K562 (cell line): ENCODE data around the gene CCDC9B.

Experiments used
- DACH1 ChIP-seq: fragments of 450-650 bp; IDR thresholded peaks from 2 replicates; pipeline ENCODE4 v1.6.1; 2018; ENCODE audit not compliant: partially characterized antibody
- FOXK2 ChIP-seq, 2 experiments: fragments of 450-650 bp; IDR thresholded peaks in 1 of 2; conservative IDR thresholded peaks in 1 of 2; 2 replicates each; pipeline ENCODE4 v1.6.1; 2016; ENCODE audit warnings: low read depth in 2 of 2, mild to moderate bottlenecking in 1 of 2
- HNRNPL ChIP-seq: fragments of 200-400 bp; formaldehyde crosslinking; IDR thresholded peaks from 2 replicates; pipeline ENCODE4 v1.6.1; 2017; ENCODE audit warnings: low read depth, mild to moderate bottlenecking, low read length
- MXI1 ChIP-seq: IDR thresholded peaks from 2 replicates; pipeline ENCODE4 v1.6.1; 2011; ENCODE audit warnings: low read depth, mild to moderate bottlenecking, improper control_type of control experiment, low read length
- NFIC ChIP-seq: fragments of 450-650 bp; IDR thresholded peaks from 2 replicates; pipeline ENCODE4 v1.6.1; 2017; ENCODE audit warnings: mild to moderate bottlenecking, inconsistent platforms
- SIRT6 ChIP-seq: IDR thresholded peaks from one replicate; pipeline ENCODE4 v1.6.1; 2012; ENCODE audit warnings: low read depth, mild to moderate bottlenecking, control low read depth, inconsistent platforms, low read length, moderate library complexity
- SRSF1 ChIP-seq: fragments of 200-400 bp; formaldehyde crosslinking; IDR thresholded peaks from 2 replicates; pipeline ENCODE4 v1.6.1; 2017; ENCODE audit warnings: mild to moderate bottlenecking, low read depth, low read length, moderate library complexity
- ZBTB8A ChIP-seq: fragments of 450-650 bp; IDR thresholded peaks from 2 replicates; pipeline ENCODE4 v1.6.1; 2018; ENCODE audit warnings: mild to moderate bottlenecking, moderate library complexity; ENCODE audit not compliant: partially characterized antibody
- ZNF431 ChIP-seq: sonication (generic); formaldehyde crosslinking; IDR thresholded peaks from 2 replicates; pipeline ENCODE4 v1.8.0; 2022; ENCODE audit warnings: mild to moderate bottlenecking, missing genetic modification reagents
- TF ChIP-seq, protein P1 (sequence below), 3 experiments: IDR thresholded peaks in 2 of 3; conservative IDR thresholded peaks in 1 of 3; 2 replicates each; pipeline ENCODE4 v1.5.1; 2011 to 2012; ENCODE audit warnings: low read length in 3 of 3, mild to moderate bottlenecking in 3 of 3, control low read depth in 2 of 3, improper control_type of control experiment in 1 of 3, inconsistent platforms in 1 of 3, low read depth in 1 of 3, mixed read lengths in 1 of 3, moderate library complexity in 1 of 3; ENCODE audit not compliant: insufficient read depth in 2 of 3
- TF ChIP-seq, protein P2 (sequence below), 2 experiments: fragments of 450-650 bp in 1 of 2; IDR thresholded peaks; 2 replicates each; pipeline ENCODE4 v1.6.1; 2011 to 2017; ENCODE audit warnings: low read depth in 2 of 2, antibody characterized with exemption in 1 of 2, borderline replicate concordance in 1 of 2, low read length in 1 of 2, mild to moderate bottlenecking in 1 of 2, mixed read lengths in 1 of 2; ENCODE audit not compliant: control insufficient read depth in 1 of 2

DNA sequence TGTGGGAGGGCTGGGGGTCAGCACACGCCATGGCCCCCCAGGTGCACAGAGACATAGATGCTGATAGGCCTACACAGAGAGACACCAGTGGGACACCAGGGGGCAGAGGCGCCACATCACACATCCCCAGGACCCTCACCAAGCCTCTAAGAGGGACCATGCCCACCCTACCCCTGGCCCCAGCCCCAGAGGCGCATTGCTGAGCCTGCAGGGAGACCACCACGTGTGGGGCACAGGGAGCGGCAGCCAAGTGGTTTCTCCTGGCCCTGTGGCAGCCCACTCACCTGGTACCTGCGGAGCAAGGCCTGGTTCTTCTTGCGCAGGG is 1.2 kb downstream of the CCDC9B start:
- TF ChIP-seq, protein P1, sequence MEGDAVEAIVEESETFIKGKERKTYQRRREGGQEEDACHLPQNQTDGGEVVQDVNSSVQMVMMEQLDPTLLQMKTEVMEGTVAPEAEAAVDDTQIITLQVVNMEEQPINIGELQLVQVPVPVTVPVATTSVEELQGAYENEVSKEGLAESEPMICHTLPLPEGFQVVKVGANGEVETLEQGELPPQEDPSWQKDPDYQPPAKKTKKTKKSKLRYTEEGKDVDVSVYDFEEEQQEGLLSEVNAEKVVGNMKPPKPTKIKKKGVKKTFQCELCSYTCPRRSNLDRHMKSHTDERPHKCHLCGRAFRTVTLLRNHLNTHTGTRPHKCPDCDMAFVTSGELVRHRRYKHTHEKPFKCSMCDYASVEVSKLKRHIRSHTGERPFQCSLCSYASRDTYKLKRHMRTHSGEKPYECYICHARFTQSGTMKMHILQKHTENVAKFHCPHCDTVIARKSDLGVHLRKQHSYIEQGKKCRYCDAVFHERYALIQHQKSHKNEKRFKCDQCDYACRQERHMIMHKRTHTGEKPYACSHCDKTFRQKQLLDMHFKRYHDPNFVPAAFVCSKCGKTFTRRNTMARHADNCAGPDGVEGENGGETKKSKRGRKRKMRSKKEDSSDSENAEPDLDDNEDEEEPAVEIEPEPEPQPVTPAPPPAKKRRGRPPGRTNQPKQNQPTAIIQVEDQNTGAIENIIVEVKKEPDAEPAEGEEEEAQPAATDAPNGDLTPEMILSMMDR (IDR thresholded peaks at IDR 0.05 in 2 of 3, conservative IDR thresholded peaks at IDR 0.05 in 1 of 3; ENCODE audit: insufficient read depth in 2 of 3, low read depth in 1 of 3, low read length in 3 of 3), result peak in 1 of 3 experiments; percentile 8; a peak in 1 of 6 replicates
- TF ChIP-seq ZBTB8A, result no peak
- no peak for TF ChIP-seq SRSF1
- no peak for TF ChIP-seq HNRNPL
- no peak for TF ChIP-seq DACH1
- TF ChIP-seq SIRT6, result no peak
- TF ChIP-seq MXI1, result no peak
- TF ChIP-seq, protein P2, sequence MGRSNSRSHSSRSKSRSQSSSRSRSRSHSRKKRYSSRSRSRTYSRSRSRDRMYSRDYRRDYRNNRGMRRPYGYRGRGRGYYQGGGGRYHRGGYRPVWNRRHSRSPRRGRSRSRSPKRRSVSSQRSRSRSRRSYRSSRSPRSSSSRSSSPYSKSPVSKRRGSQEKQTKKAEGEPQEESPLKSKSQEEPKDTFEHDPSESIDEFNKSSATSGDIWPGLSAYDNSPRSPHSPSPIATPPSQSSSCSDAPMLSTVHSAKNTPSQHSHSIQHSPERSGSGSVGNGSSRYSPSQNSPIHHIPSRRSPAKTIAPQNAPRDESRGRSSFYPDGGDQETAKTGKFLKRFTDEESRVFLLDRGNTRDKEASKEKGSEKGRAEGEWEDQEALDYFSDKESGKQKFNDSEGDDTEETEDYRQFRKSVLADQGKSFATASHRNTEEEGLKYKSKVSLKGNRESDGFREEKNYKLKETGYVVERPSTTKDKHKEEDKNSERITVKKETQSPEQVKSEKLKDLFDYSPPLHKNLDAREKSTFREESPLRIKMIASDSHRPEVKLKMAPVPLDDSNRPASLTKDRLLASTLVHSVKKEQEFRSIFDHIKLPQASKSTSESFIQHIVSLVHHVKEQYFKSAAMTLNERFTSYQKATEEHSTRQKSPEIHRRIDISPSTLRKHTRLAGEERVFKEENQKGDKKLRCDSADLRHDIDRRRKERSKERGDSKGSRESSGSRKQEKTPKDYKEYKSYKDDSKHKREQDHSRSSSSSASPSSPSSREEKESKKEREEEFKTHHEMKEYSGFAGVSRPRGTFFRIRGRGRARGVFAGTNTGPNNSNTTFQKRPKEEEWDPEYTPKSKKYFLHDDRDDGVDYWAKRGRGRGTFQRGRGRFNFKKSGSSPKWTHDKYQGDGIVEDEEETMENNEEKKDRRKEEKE (IDR thresholded peaks at IDR 0.05; ENCODE audit: borderline replicate concordance in 1 of 2, control insufficient read depth in 1 of 2, low read depth in 2 of 2, low read length in 1 of 2), result no peak
- no peak for TF ChIP-seq NFIC
- TF ChIP-seq ZNF431, result no peak
- TF ChIP-seq FOXK2 (conservative IDR thresholded peaks at IDR 0.05 in 1 of 2, IDR thresholded peaks at IDR 0.05 in 1 of 2; ENCODE audit: low read depth in 2 of 2), result no peak
